ENCODE data around the gene PCDHA10. TPM values are rescaled to one million over a fixed set of nuclear protein-coding genes. Genes with fewer than 3 reads are reported as not detected.
A peak's percentile ranks its signal among the peaks of the same experiment; 100 is the strongest.
"Not testable (repeated sequence)": the region's sequence is repeated elsewhere in the genome, so short reads cannot be mapped to it uniquely, and the experiment has no call there.

PCDHA10 gene
- total RNA-seq, 1 donor from 2014 or later: 6.1 TPM

- H3K27ac Mint-ChIP-seq (ENCODE audit: unreplicated experiment): peak overlapping the region; percentile 89
- DNase-seq (ENCODE audit: extremely low spot score, unreplicated experiment): no peak
- H3K4me3 Mint-ChIP-seq (ENCODE audit: unreplicated experiment): peak overlapping the region; percentile 87
- no peaks in the 10 kb centered on the region for H3K27me3 Mint-ChIP-seq (ENCODE audit: unreplicated experiment)
- peaks cover 24% of the 10 kb centered on the region for H3K36me3 Mint-ChIP-seq (ENCODE audit: unreplicated experiment)
- TF ChIP-seq CTCF (IDR thresholded peaks at IDR 0.05): peak; percentile 52
- H3K4me1 Mint-ChIP-seq (ENCODE audit: unreplicated experiment): peaks cover 14% of the 10 kb centered on the region
- peaks cover 14% of the 10 kb centered on the region for H3K9me3 Mint-ChIP-seq (ENCODE audit: unreplicated experiment)
Measured at GRCh38 chr5:140828362-140828737, 27.3 kb upstream of the PCDHA10 start.

GRCh38 chr5:140829511-140830501 is 25.9 kb upstream of the PCDHA10 start:
- not testable (repeated sequence) for DNase-seq (ENCODE audit: extremely low spot score, unreplicated experiment); H3K27ac Mint-ChIP-seq (ENCODE audit: unreplicated experiment); H3K27me3 Mint-ChIP-seq (ENCODE audit: unreplicated experiment); H3K4me3 Mint-ChIP-seq (ENCODE audit: unreplicated experiment)
- Mint-ChIP-seq H3K9me3 (ENCODE audit: unreplicated experiment) (peaks cover 20% of the 10 kb centered on the region), H3K36me3 (ENCODE audit: unreplicated experiment) (peaks cover 27% of the 10 kb centered on the region), H3K4me1 (ENCODE audit: unreplicated experiment) (peaks cover 14% of the 10 kb centered on the region)

GRCh38 chr5:140833993-140834392 is 21.7 kb upstream of the PCDHA10 start, which contains the start of gene PCDHA7:
Gene PCDHA7 (plus strand): TSS chr5:140834269. CDS start chr5:140834384, 115 bp downstream.
- Mint-ChIP-seq H3K27ac (ENCODE audit: unreplicated experiment) (no peak within 1 kb of the TSS), H3K36me3 (ENCODE audit: unreplicated experiment) (peaks cover 22% of the 10 kb centered on the region)

GRCh38 chr5:140834439-140835008 is 21.2 kb upstream of the PCDHA10 start:
- H3K4me1 Mint-ChIP-seq (ENCODE audit: unreplicated experiment); H3K27ac Mint-ChIP-seq (ENCODE audit: unreplicated experiment); H3K27me3 Mint-ChIP-seq (ENCODE audit: unreplicated experiment); DNase-seq (ENCODE audit: extremely low spot score, unreplicated experiment); H3K4me3 Mint-ChIP-seq (ENCODE audit: unreplicated experiment): not testable (repeated sequence)
- peaks cover 20% of the 10 kb centered on the region for H3K9me3 Mint-ChIP-seq (ENCODE audit: unreplicated experiment)
- H3K36me3 Mint-ChIP-seq (ENCODE audit: unreplicated experiment): peaks cover 22% of the 10 kb centered on the region

More at GRCh38 chr5:140833993-140834392, 21.7 kb upstream of the PCDHA10 start, which contains the start of gene PCDHA7:
- TF ChIP-seq CTCF (IDR thresholded peaks at IDR 0.05): no peak
- peaks cover 6% of the 10 kb centered on the region for H3K4me1 Mint-ChIP-seq (ENCODE audit: unreplicated experiment)
- peaks cover 20% of the 10 kb centered on the region for H3K9me3 Mint-ChIP-seq (ENCODE audit: unreplicated experiment)
- no peak for DNase-seq (ENCODE audit: extremely low spot score, unreplicated experiment)
- H3K27me3 Mint-ChIP-seq (ENCODE audit: unreplicated experiment): no peaks in the 10 kb centered on the region
- no peak within 1 kb of the TSS for H3K4me3 Mint-ChIP-seq (ENCODE audit: unreplicated experiment)

GRCh38 chr5:140835622-140836510 is 19.8 kb upstream of the PCDHA10 start:
- DNase-seq (ENCODE audit: extremely low spot score, unreplicated experiment): no peak
- Mint-ChIP-seq H3K36me3 (ENCODE audit: unreplicated experiment) (peaks cover 21% of the 10 kb centered on the region), H3K27me3 (ENCODE audit: unreplicated experiment) (no peaks in the 10 kb centered on the region), H3K4me1 (ENCODE audit: unreplicated experiment) (peaks cover 2% of the 10 kb centered on the region), H3K9me3 (ENCODE audit: unreplicated experiment) (peaks cover 26% of the 10 kb centered on the region), H3K4me3 (ENCODE audit: unreplicated experiment) (no peak overlapping the region), H3K27ac (ENCODE audit: unreplicated experiment) (no peak overlapping the region)
- no peak for TF ChIP-seq CTCF (IDR thresholded peaks at IDR 0.05)
